HL-60 (cell line): Measurements from ENCODE around the gene MACROD1.

Experiments
- GABPA ChIP-seq: IDR thresholded peaks from 2 replicates; pipeline ENCODE4 v1.6.1; 2012; ENCODE audit warnings: low read depth
- POLR2AphosphoS5 ChIP-seq: IDR thresholded peaks from 2 replicates; pipeline ENCODE4 v1.6.1; 2012; ENCODE audit warnings: low read depth
- SPI1 ChIP-seq: IDR thresholded peaks from 2 replicates; pipeline ENCODE4 v1.6.1; 2012; ENCODE audit warnings: low read depth, mild to moderate bottlenecking, borderline replicate concordance
- TF ChIP-seq, protein P1 (sequence below): IDR thresholded peaks from one replicate; pipeline ENCODE4 v1.5.1; 2011; ENCODE audit warnings: low read length, control low read depth, inconsistent platforms; ENCODE audit not compliant: insufficient read depth

GRCh38 chr11:64132982-64133705 lies 32.8 kb downstream of the MACROD1 start:
- TF ChIP-seq, protein P1, sequence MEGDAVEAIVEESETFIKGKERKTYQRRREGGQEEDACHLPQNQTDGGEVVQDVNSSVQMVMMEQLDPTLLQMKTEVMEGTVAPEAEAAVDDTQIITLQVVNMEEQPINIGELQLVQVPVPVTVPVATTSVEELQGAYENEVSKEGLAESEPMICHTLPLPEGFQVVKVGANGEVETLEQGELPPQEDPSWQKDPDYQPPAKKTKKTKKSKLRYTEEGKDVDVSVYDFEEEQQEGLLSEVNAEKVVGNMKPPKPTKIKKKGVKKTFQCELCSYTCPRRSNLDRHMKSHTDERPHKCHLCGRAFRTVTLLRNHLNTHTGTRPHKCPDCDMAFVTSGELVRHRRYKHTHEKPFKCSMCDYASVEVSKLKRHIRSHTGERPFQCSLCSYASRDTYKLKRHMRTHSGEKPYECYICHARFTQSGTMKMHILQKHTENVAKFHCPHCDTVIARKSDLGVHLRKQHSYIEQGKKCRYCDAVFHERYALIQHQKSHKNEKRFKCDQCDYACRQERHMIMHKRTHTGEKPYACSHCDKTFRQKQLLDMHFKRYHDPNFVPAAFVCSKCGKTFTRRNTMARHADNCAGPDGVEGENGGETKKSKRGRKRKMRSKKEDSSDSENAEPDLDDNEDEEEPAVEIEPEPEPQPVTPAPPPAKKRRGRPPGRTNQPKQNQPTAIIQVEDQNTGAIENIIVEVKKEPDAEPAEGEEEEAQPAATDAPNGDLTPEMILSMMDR = no peak
- TF ChIP-seq GABPA (no peak), POLR2AphosphoS5 (no peak), SPI1 (no peak)
